GM12872 (cell line): ENCODE data around the gene LMO3.

Source experiments
- CTCF ChIP-seq: IDR thresholded peaks from 3 replicates; pipeline ENCODE4 v1.5.1; 2011; ENCODE audit warnings: low read depth, mild to moderate bottlenecking, low read length, moderate library complexity; ENCODE audit not compliant: insufficient read depth

LMO3 gene

GRCh38 chr12:16564675-16565074 is 41.3 kb downstream of the LMO3 start:
- TF ChIP-seq CTCF: no peak

- TF ChIP-seq CTCF: no peak
These were observed 42.5 kb downstream of the LMO3 start for GRCh38 chr12:16563504-16563903.

GRCh38 chr12:16562921-16563320 is 43.0 kb downstream of the LMO3 start:
- no peak for TF ChIP-seq CTCF

DNA sequence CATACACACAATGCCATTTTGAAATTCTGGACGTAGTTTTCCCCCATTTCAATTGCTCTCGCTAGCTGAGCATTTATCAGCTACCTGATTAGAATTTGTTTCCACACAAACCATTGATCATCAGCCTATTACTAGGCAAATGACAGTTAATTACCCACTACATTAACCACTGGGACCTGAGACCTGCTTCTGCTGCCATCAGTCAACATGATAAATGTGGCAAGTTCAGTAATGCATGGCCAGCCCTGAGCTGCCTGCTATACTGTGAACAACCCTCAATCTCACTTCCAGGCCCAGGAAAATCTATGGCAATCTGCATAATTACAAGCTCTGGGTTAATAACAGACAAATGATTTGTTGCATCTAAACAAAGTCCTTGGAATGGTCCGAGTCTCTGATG is 43.5 kb downstream of the LMO3 start:
- TF ChIP-seq CTCF: no peak

GRCh38 chr12:16560273-16560672 is 45.7 kb downstream of the LMO3 start:
- TF ChIP-seq CTCF: no peak

GRCh38 chr12:16555630-16556029 is 50.3 kb downstream of the LMO3 start:
- TF ChIP-seq CTCF: no peak

DNA sequence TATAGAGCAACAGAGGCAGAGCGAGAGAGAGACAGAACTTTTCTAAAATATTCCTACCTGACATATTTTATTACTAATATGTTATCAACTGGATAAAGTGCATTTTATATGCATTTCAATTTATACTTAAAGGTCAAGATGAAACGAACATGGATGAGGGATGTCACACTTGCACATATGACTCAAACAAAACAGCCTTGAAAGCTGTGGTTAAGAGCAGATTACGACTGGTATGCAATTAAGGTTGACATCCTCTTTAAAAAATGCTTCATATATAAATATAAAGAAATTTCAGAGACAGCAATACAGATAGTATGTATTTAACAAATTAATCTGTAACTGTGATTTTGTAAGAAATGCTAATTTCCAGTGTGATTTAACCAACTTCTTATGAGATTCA is 52.5 kb downstream of the LMO3 start:
- no peak for TF ChIP-seq CTCF

DNA sequence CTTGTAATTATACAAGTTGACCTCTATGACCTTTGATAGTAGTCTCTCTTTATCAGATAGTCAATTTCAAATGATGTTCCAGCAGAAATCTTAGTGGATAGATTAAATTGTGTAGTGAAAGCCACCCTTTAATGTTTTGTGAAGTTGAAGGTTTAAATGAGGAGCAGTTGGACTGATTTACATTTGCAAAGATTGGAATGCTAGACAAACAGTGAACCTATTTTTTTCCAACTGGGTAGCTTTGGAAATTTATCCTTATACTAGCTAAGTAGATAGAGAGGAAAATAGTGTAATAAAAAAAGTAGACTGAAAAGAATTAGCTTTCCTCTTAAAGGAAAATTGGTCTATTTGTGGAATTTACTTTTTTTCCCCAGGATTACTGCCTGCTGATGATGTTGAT is 53.7 kb downstream of the LMO3 start:
- TF ChIP-seq CTCF: no peak
